HEK293 (cell line): ENCODE data around the gene CREB5.

ENCODE experiments used
- CTCF ChIA-PET: fragments of 350-600 bp; formaldehyde crosslinking; extraction: SDS; loops from one replicate; lab custom pipeline; 2021; ENCODE audit warnings: antibody characterized with exemption; lab: Yijun Ruan, JAX
- POLR2A ChIA-PET: fragments of 300-600 bp; formaldehyde crosslinking; extraction: SDS; loops from one replicate; lab custom pipeline; 2020; ENCODE audit warnings: antibody characterized with exemption, inconsistent platforms; lab: Yijun Ruan, JAX
- H3K27ac ChIP-seq: fragments of 200-500 bp; sonication (Bioruptor generic); 2 replicates; pipeline ENCODE4 v1.5.1; 2014; ENCODE audit warnings: low read depth, low read length, control low read depth, inconsistent platforms; ENCODE audit errors: extremely low read depth
- H3K36me3 ChIP-seq, 2 experiments: fragments of 200-500 bp in 1 of 2; sonication (Bioruptor generic) in 1 of 2; 1 replicate in 1 of 2; 2 replicates in 1 of 2; pipeline ENCODE4 v1.5.1; 2014 to 2017; ENCODE audit warnings: inconsistent platforms in 2 of 2, low read length in 2 of 2; ENCODE audit not compliant: control insufficient read depth in 2 of 2, insufficient read depth in 1 of 2
- H3K4me1 ChIP-seq: fragments of 200-500 bp; sonication (Bioruptor generic); 2 replicates; pipeline ENCODE4 v1.5.1; 2014; ENCODE audit warnings: mild to moderate bottlenecking, low read length, inconsistent platforms; ENCODE audit not compliant: control insufficient read depth, insufficient read depth
- H3K4me3 ChIP-seq: 2 replicates; pipeline ENCODE4 v1.5.1; 2011; ENCODE audit warnings: low read depth, mild to moderate bottlenecking, control low read depth, low read length, moderate library complexity
- H3K9me3 ChIP-seq: fragments of 200-500 bp; sonication (Bioruptor generic); 2 replicates; pipeline ENCODE4 v1.5.1; 2014; ENCODE audit warnings: low read depth, low read length, inconsistent platforms; ENCODE audit not compliant: control insufficient read depth, insufficient read depth
- KLF10 ChIP-seq: fragments of 450-650 bp; IDR thresholded peaks from 2 replicates; pipeline ENCODE4 v1.5.1; 2018; ENCODE audit warnings: missing biosample characterization, mild to moderate bottlenecking, missing genetic modification characterization
- KLF8 ChIP-seq: fragments of 450-650 bp; formaldehyde crosslinking; IDR thresholded peaks from 2 replicates; pipeline ENCODE4 v1.5.1; 2016; ENCODE audit warnings: missing biosample characterization, missing genetic modification characterization
- REPIN1 ChIP-seq: fragments of 450-650 bp; formaldehyde crosslinking; IDR thresholded peaks from 2 replicates; pipeline ENCODE4 v1.5.1; 2017; ENCODE audit warnings: missing biosample characterization, missing genetic modification characterization, low read depth
- SP2 ChIP-seq: fragments of 450-650 bp; formaldehyde crosslinking; IDR thresholded peaks from 2 replicates; pipeline ENCODE4 v1.5.1; 2016; ENCODE audit warnings: missing biosample characterization, missing genetic modification characterization
- TSHZ1 ChIP-seq: fragments of 450-650 bp; formaldehyde crosslinking; IDR thresholded peaks from 2 replicates; pipeline ENCODE4 v1.5.1; 2016; ENCODE audit warnings: missing biosample characterization, missing genetic modification characterization, borderline replicate concordance
- ZBTB17 ChIP-seq: fragments of 450-650 bp; formaldehyde crosslinking; IDR thresholded peaks from 2 replicates; pipeline ENCODE4 v1.5.1; 2016; ENCODE audit warnings: missing biosample characterization, missing genetic modification characterization
- ZBTB44 ChIP-seq: fragments of 450-650 bp; IDR thresholded peaks from 2 replicates; pipeline ENCODE4 v1.5.1; 2018; ENCODE audit warnings: missing biosample characterization, mild to moderate bottlenecking, missing genetic modification characterization
- ZBTB6 ChIP-seq: fragments of 450-650 bp; formaldehyde crosslinking; IDR thresholded peaks from 2 replicates; pipeline ENCODE4 v1.5.1; 2017; ENCODE audit warnings: missing biosample characterization, missing genetic modification characterization
- ZBTB8A ChIP-seq: fragments of 450-650 bp; formaldehyde crosslinking; IDR thresholded peaks from 2 replicates; pipeline ENCODE4 v1.5.1; 2016; ENCODE audit warnings: missing biosample characterization, missing genetic modification characterization
- ZEB2 ChIP-seq: fragments of 450-650 bp; formaldehyde crosslinking; IDR thresholded peaks from 2 replicates; pipeline ENCODE4 v1.5.1; 2016; ENCODE audit warnings: missing biosample characterization, missing genetic modification characterization
- ZNF112 ChIP-seq: fragments of 450-650 bp; formaldehyde crosslinking; IDR thresholded peaks from 2 replicates; pipeline ENCODE4 v1.5.0; 2017; ENCODE audit warnings: missing biosample characterization, missing genetic modification characterization
- ZNF114 ChIP-seq: fragments of 450-650 bp; formaldehyde crosslinking; IDR thresholded peaks from 2 replicates; pipeline ENCODE4 v1.5.0; 2017; ENCODE audit warnings: missing biosample characterization, missing genetic modification characterization
- ZNF132 ChIP-seq: fragments of 450-650 bp; formaldehyde crosslinking; IDR thresholded peaks from 2 replicates; pipeline ENCODE4 v1.5.1; 2017; ENCODE audit warnings: missing biosample characterization, missing genetic modification characterization, borderline replicate concordance
- ZNF138 ChIP-seq: fragments of 450-650 bp; formaldehyde crosslinking; IDR thresholded peaks from 2 replicates; pipeline ENCODE4 v1.5.1; 2016; ENCODE audit warnings: missing biosample characterization, missing genetic modification characterization, borderline replicate concordance
- ZNF146 ChIP-seq: fragments of 450-650 bp; formaldehyde crosslinking; IDR thresholded peaks from 2 replicates; pipeline ENCODE4 v1.5.1; 2016; ENCODE audit warnings: missing biosample characterization, missing genetic modification characterization
- ZNF174 ChIP-seq: fragments of 450-650 bp; formaldehyde crosslinking; IDR thresholded peaks from 2 replicates; pipeline ENCODE4 v1.5.0; 2017; ENCODE audit warnings: missing biosample characterization, mild to moderate bottlenecking, missing genetic modification characterization
- ZNF184 ChIP-seq: fragments of 450-650 bp; IDR thresholded peaks from 2 replicates; pipeline ENCODE4 v1.5.1; 2018; ENCODE audit warnings: missing biosample characterization, mild to moderate bottlenecking, missing genetic modification characterization
- ZNF239 ChIP-seq: fragments of 450-650 bp; formaldehyde crosslinking; IDR thresholded peaks from 2 replicates; pipeline ENCODE4 v1.5.1; 2016; ENCODE audit warnings: missing biosample characterization, missing genetic modification characterization
- ZNF24 ChIP-seq: fragments of 450-650 bp; formaldehyde crosslinking; IDR thresholded peaks from 2 replicates; pipeline ENCODE4 v1.5.1; 2016; ENCODE audit warnings: missing biosample characterization, missing genetic modification characterization
- ZNF366 ChIP-seq: fragments of 450-650 bp; formaldehyde crosslinking; conservative IDR thresholded peaks from 2 replicates; pipeline ENCODE4 v1.5.1; 2016; ENCODE audit warnings: missing biosample characterization, missing genetic modification characterization
- ZNF394 ChIP-seq: fragments of 450-650 bp; formaldehyde crosslinking; IDR thresholded peaks from 2 replicates; pipeline ENCODE4 v1.5.1; 2016; ENCODE audit warnings: missing biosample characterization, missing genetic modification characterization, mild to moderate bottlenecking, moderate library complexity, borderline replicate concordance
- ZNF416 ChIP-seq: fragments of 450-650 bp; formaldehyde crosslinking; IDR thresholded peaks from 2 replicates; pipeline ENCODE4 v1.5.1; 2016; ENCODE audit warnings: missing biosample characterization, missing genetic modification characterization
- ZNF561 ChIP-seq: fragments of 450-650 bp; IDR thresholded peaks from 2 replicates; pipeline ENCODE4 v1.5.1; 2018; ENCODE audit warnings: missing biosample characterization, missing genetic modification characterization, borderline replicate concordance
- ZNF580 ChIP-seq: fragments of 450-650 bp; formaldehyde crosslinking; IDR thresholded peaks from 2 replicates; pipeline ENCODE4 v1.5.1; 2016; ENCODE audit warnings: missing biosample characterization, missing genetic modification characterization
- ZNF621 ChIP-seq: fragments of 450-650 bp; formaldehyde crosslinking; IDR thresholded peaks from 2 replicates; pipeline ENCODE4 v1.5.1; 2017; ENCODE audit warnings: missing biosample characterization, missing genetic modification characterization
- ZNF664 ChIP-seq: fragments of 450-650 bp; formaldehyde crosslinking; IDR thresholded peaks from 2 replicates; pipeline ENCODE4 v1.5.1; 2016; ENCODE audit warnings: missing biosample characterization, missing genetic modification characterization
- ZNF76 ChIP-seq: fragments of 450-650 bp; formaldehyde crosslinking; IDR thresholded peaks from 2 replicates; pipeline ENCODE4; 2016; ENCODE audit warnings: low read depth, missing biosample characterization, missing genetic modification characterization, borderline replicate concordance
- ZNF792 ChIP-seq: fragments of 450-650 bp; formaldehyde crosslinking; IDR thresholded peaks from 2 replicates; pipeline ENCODE4 v1.5.1; 2016; ENCODE audit warnings: missing biosample characterization, missing genetic modification characterization
- ZSCAN16 ChIP-seq: fragments of 450-650 bp; formaldehyde crosslinking; IDR thresholded peaks from 2 replicates; pipeline ENCODE4 v1.5.1; 2016; ENCODE audit warnings: missing biosample characterization, missing genetic modification characterization

CREB5 gene

DNA sequence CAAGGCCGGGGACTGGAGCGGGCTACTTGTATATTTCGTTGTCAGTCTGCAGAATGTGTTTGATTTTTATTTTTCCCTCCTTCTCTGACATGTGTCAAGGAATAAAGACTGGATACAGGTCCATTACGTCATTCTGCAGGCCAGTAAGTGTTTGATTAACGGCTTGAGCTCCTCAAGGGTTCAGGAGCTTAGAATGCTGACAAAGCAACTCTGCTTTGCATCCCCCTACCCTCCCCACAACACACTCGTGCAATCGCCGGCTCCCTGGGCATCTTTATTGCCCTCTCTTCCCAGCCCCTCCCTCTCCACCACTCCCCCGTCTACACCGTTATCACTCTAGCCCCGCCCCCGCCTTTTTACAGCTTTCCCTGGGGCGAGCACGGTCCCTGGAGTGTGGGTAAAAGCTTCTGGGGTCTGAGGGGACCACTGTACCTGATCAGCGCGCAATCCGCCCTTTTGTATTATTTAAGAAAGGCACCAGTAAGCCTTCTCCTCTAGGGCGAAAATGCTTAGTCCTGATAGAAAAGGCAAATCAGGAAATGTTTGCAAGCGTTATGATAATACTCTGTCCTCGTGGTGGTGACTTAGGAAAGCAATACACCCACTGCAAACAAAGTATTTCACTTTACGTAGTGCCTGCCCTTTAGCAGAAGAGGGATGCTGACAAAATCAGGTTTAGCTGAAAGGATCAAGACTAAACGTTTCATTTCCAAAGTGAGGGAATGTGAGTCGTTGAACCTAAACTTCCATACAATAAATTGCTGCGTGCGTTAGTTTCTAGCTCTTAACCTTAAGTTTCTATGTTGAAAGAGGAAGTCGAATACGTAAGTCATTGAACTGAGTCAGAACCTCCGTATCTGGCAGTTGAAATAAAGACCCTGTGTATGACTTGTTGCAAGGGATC lies 1.4 kb upstream of the CREB5 start (continued):
- TF ChIP-seq TSHZ1 (tag by site-specific recombination), result peak; percentile 88
- TF ChIP-seq KLF10 (tag by site-specific recombination), result peak; percentile 85
- no peak for TF ChIP-seq ZNF174 (tag by site-specific recombination)
- TF ChIP-seq ZNF76 (tag by site-specific recombination), result no peak
- no peak for TF ChIP-seq ZNF24 (tag by site-specific recombination)
- peak; percentile 57 for TF ChIP-seq SP2 (tag by site-specific recombination)
- TF ChIP-seq ZNF664 (tag by site-specific recombination), result peak; percentile 23; the same call in 1 of the 2 replicates
- TF ChIP-seq ZNF138 (tag by site-specific recombination), result no peak
- no peak for TF ChIP-seq REPIN1 (tag by site-specific recombination)
- TF ChIP-seq ZNF580 (tag by site-specific recombination), result peak; percentile 48; the same call in 1 of the 2 replicates
- TF ChIP-seq ZNF621 (tag by site-specific recombination), result no peak
- TF ChIP-seq ZSCAN16 (tag by site-specific recombination), result 0 out of 2 replicates have a peak, but pooled peaks have one; percentile 25
- no peak for TF ChIP-seq ZNF146 (tag by site-specific recombination)
- peak; percentile 47 for TF ChIP-seq ZBTB8A (tag by site-specific recombination)
- TF ChIP-seq ZNF792 (tag by site-specific recombination), result no peak
- peak; percentile 70 for TF ChIP-seq ZBTB6 (tag by site-specific recombination)
- TF ChIP-seq ZNF394 (tag by site-specific recombination), result no peak; the same call in 1 of the 2 replicates
- TF ChIP-seq ZNF366 (tag by site-specific recombination), result peak; percentile 75
- TF ChIP-seq KLF8 (tag by site-specific recombination), result peak; percentile 66

DNA sequence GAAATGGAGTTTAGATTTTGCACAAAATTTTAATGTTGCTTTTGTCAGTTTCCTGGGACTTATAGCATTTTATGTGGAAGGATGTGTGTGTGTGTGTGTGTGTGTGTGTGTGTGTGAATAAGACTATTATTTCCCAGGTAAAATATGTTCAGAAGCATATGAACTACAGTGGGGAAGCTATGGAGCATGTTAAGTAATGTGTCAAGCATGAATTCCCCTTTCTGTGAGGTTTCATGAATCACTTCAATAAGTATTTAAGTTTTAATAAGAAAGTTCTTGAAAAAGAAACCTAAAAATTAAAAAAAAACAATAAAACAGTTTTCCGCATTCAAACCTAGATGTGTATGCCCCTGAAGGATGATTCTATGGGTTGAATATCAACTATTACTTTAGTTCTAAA lies 693 bp downstream of the CREB5 start:
- Histone ChIP-seq H3K4me1 (peaks cover 22% of the 10 kb centered on the region), H3K9me3 (no peaks in the 10 kb centered on the region)
- CTCF ChIA-PET, result interaction anchor here (0.8 to 2.1 kb wide), 3 partner anchors 23 to 116 kb away, joined by 4 to 5 read pairs (median 5); no protein-coding TSS in a partner anchor
- TF ChIP-seq ZNF239 (tag by site-specific recombination) (no peak), ZNF394 (tag by site-specific recombination) (no peak), ZBTB17 (no peak), ZNF561 (tag by site-specific recombination) (no peak), ZNF416 (tag by site-specific recombination) (no peak), ZNF114 (tag by site-specific recombination) (no peak), ZEB2 (tag by site-specific recombination) (no peak), ZNF184 (no peak), ZNF138 (tag by site-specific recombination) (no peak), ZBTB44 (tag by site-specific recombination) (no peak), ZNF112 (tag by site-specific recombination) (no peak), ZNF132 (tag by site-specific recombination) (no peak)
- TF ChIP-seq, all 188 proteins: peak for 0
- Histone ChIP-seq H3K4me3 (no peak overlapping the region), H3K27ac (no peak overlapping the region), H3K36me3 (no peaks in the 10 kb centered on the region)
- POLR2A ChIA-PET, result no interaction called here
